Measurements from ENCODE around the gene SELENOT.
"Not testable (repeated sequence)": the region's sequence is repeated elsewhere in the genome, so short reads cannot be mapped to it uniquely, and the experiment has no call there.

The SELENOT gene

GRCh38 chr3:150605998-150606641 lies 3.0 kb downstream of the SELENOT start:
- Histone ChIP-seq H3K4me3 (no peak overlapping the region), H3K27ac (peak overlapping the region in 2 of 21 experiments; percentile 5 to 21)

DNA sequence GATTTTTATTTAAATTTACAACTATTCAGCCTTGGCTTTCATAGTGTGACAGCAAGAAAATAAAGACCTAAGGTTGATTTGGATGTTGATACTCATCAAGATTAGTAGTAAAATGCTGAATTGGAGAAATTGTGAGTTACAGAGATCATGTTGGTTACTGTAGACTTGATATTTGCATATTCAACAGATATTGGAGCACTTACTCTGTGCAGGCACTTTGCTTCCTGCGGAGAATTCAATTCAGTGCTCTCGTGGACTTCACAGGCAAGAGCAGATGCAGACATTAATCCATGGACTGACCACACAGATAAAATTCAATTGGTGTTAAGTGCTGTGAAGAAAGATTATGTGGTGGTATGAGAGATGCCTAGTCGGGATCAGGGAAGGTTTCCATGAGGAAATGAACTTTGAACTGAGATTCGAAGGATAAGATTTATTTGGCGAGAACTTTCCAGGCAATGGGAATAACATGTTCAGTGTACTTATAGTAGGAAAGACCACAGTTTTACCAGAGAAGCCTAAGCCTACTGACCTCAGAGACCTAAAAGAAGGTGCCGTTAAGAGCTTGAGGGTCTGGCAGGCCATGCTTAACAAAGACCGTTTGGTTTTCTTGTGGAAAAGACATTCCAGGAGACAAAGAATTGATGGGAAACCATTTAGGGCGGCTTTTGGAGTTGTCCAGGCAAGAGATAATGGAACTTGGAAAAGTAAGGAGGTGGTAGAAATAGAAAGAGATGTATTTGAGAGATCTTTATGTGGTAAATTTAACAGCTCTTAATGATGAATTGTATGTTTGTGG lies 4.3 kb downstream of the SELENOT start:
- Histone ChIP-seq H3K27ac (no peak overlapping the region), H3K4me3 (no peak overlapping the region)

DNA sequence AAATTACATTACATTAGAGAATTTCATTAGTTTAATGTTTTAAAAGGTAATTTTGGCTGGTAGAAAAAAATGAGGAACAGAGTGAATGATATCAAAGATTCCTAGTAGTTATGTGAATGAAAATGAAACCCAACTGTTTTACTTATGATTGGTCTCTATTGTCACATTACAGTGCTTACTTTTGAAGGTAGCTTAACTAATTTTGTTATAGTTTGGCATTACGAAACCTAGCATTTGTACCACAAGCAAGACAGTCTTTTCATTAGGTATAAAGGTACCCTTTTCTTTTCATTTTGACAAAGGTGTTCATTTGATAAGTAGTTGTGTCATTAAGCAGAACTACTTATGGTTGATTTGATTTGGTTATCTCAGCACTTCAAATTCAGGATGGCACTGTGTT lies 6.9 kb downstream of the SELENOT start:
- no peak overlapping the region for H3K4me3 ChIP-seq
- H3K27ac ChIP-seq: no peak overlapping the region

DNA sequence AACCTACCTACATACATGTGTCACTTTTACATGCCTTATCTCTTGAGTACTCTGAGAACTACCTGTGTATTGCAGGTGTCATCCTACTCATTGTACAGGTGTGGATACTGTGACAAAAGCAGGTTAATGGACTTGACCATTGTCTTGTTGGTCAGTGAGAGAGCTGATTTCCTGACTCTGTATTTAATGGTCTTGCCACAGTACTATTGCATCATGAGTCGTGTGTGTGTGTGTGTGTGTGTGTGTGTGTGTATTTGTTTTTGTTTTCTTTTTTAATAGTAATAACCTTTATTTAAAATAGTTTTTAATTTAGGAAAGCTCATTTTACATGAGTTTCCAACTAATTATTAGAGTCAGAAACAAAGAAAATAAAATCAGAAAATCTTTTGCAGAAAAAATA lies 7.7 kb downstream of the SELENOT start:
- no peak overlapping the region for H3K4me3 ChIP-seq
- H3K27ac ChIP-seq: no peak overlapping the region

DNA sequence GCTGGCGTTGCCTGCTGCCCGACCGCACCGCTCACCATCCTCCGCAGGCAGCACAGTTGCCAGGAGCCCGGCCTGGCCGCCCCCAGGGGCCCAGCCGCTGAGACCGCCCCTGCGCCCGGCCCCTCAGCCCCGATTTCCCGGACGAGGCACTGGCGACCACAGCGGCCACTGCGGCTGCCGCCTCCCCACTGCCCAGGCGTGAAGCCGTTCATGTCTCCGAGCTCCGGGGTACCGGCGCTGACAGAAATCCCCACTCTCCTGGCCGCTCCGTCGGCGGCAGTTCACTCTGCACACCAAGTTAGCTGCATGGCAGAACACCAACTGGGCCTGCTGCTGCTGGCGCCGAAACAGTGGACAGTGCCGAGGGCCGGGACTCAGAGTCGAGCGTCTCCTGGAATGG lies 8.5 kb downstream of the SELENOT start:
- H3K4me3 ChIP-seq: no peak overlapping the region
- H3K27ac ChIP-seq: no peak overlapping the region

GRCh38 chr3:150612494-150612893 lies 9.4 kb downstream of the SELENOT start:
- H3K4me3 ChIP-seq: no peak overlapping the region

DNA sequence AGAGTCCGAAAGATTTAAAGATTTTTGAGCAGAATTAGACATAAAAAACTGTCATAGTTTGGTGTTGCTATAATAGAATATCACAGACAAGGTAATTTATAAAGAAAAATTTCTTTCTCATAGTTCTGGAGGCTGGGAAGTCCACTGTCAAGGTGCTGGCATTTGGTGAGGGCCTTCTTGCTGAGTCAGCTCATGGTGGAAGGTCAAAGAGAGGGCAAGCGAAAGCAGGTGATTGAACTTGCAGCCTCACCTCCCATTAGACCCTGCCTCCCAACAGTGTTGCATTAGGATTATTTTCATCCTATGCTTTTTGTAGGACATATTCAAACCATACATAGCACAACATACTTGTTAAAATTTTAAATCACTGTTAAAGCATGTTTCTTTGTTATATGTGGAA lies 9.9 kb downstream of the SELENOT start:
- H3K27ac ChIP-seq: no peak overlapping the region
- H3K4me3 ChIP-seq: no peak overlapping the region

More at GRCh38 chr3:150612494-150612893, 9.4 kb downstream of the SELENOT start:
- H3K27ac ChIP-seq: no peak overlapping the region

- Histone ChIP-seq H3K4me3 (no peak overlapping the region), H3K27ac (no peak overlapping the region)
These were observed 10.8 kb downstream of the SELENOT start for GRCh38 chr3:150613709-150614480.

- H3K4me3 ChIP-seq: no peak overlapping the region
- no peak overlapping the region for H3K27ac ChIP-seq
These were observed 17.0 kb downstream of the SELENOT start for GRCh38 chr3:150620002-150620689.

DNA sequence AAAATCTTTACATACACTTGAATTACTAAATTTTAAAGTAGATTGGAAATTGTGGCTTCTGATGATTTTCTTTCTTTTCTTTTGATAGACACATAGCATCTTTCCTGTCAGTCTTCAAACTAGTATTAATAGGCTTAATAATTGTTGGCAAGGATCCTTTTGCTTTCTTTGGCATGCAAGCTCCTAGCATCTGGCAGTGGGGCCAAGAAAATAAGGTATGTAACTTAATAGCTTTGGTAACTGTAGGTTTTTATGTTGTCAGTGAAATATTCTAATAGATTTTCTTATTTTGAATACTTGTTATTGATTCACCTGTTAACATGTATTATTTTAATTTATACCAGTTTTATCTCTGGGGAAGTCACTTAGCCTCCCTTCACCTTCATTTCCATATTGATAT lies 19.8 kb downstream of the SELENOT start:
- not testable (repeated sequence) for H3K27ac ChIP-seq, H3K4me3 ChIP-seq

DNA sequence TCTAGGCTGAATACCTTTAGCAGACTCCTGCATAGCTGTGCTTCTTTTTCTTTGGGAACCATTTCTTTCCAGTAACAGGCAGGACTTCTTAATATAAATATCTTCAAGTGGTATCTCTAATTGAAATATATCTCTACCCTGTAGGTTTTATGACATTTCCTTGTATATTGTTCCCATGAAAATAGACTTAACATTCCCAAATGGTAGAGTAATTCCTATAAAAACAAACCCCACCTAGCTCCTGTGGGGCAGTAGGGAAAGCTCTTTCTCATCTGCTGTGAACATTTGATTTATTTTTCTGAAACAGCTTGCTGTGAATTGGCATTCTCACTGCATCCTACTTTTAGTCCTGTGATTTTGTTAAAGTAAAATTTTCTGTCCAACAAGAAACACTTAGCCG lies 20.8 kb downstream of the SELENOT start:
- Histone ChIP-seq H3K4me3 (no peak overlapping the region), H3K27ac (no peak overlapping the region)

- no peak overlapping the region for H3K27ac ChIP-seq
These were observed 23.2 kb downstream of the SELENOT start for GRCh38 chr3:150626148-150626930.

GRCh38 chr3:150627557-150627956 lies 24.4 kb downstream of the SELENOT start:
- H3K4me3 ChIP-seq: no peak overlapping the region
- H3K27ac ChIP-seq: no peak overlapping the region

More at GRCh38 chr3:150626148-150626930, 23.2 kb downstream of the SELENOT start:
- H3K4me3 ChIP-seq: no peak overlapping the region

- H3K4me3 ChIP-seq: no peak overlapping the region
- H3K27ac ChIP-seq: no peak overlapping the region
These were observed 28.5 kb downstream of the SELENOT start for GRCh38 chr3:150631515-150632221.

- H3K27ac ChIP-seq: peak overlapping the region in 3 of 21 experiments; percentile 42 to 62 (median 48)
- no peak overlapping the region for H3K4me3 ChIP-seq
These were observed 32.0 kb downstream of the SELENOT start for GRCh38 chr3:150635076-150635475.

DNA sequence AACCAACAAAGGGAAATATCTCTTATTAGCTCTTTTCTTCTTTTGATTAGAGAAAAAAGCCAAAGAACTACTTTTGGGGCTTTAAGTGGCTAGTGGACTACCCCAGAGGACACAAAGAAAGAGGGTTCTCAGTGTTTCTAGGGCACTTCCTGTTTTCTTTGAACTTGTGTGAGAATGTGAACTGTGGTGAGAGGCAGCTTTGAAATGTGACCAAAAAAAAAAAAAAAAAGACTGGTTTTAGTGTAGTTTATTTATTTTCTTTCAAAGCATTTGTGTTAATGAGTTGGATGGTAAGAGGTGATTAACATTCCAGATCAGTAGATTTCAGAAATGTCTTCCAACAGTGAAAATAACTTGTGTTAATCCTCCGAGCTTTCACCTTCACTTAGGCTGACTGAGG lies 32.4 kb downstream of the SELENOT start:
- Histone ChIP-seq H3K27ac (peak overlapping the region in 3 of 21 experiments; percentile 42 to 62 (median 48)), H3K4me3 (no peak overlapping the region)

DNA sequence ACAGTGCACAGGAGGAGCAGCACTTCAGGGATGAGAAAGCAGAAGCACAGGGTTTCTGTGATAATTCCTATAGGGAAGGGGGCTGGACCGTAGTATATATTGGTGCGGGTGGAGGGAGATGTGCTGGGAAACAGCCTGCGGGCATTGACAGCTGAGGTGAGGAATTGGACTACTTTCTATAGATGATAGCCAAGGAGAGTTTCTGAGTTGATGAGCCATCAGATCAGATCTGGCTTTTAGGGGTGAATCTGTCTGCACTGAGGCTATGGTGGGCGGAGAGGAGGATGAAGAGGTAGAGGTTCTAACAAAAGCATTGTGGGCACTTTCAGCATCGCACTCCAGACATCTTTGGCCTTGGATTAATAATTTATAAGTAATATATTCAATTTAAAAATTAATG lies 33.1 kb downstream of the SELENOT start:
- Histone ChIP-seq H3K4me3 (no peak overlapping the region), H3K27ac (peak overlapping the region in 1 of 21 experiments; percentile 24)

DNA sequence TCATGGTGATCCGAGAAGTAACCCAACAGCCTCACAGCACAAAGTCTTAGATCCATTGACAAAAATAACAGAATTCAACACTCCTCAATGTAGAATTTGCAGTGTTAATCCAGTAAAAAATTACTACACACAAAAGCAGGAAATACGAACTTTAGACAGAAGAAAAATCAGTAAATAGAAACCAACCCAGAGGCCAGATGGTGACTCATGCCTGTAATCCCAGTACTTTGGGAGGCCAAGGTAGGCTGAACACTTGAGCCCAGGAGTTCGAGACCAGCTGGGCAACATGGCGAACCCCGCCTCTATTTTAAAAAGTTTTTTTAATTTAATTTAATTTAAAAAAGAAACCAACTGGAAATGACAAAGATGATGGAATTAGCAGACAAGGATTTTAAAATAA lies 36.1 kb downstream of the SELENOT start:
- no peak overlapping the region for H3K4me3 ChIP-seq
- H3K27ac ChIP-seq: no peak overlapping the region

- no peak overlapping the region for H3K27ac ChIP-seq
- H3K4me3 ChIP-seq: no peak overlapping the region
These were observed 37.1 kb downstream of the SELENOT start for GRCh38 chr3:150640256-150640655.
